Inferior parietal cortex (tissue), 1 donor: Measurements from ENCODE around the gene CNN3.

Experiments used
- DNase-seq: peaks from one replicate; pipeline ENCODE4 v3.0.0-alpha.2; 2016; ENCODE audit errors: extremely low spot score

The CNN3 gene

GRCh38 chr1:94922761-94923331 is 4.1 kb downstream of the CNN3 start:
- DNase-seq: no peak

DNA sequence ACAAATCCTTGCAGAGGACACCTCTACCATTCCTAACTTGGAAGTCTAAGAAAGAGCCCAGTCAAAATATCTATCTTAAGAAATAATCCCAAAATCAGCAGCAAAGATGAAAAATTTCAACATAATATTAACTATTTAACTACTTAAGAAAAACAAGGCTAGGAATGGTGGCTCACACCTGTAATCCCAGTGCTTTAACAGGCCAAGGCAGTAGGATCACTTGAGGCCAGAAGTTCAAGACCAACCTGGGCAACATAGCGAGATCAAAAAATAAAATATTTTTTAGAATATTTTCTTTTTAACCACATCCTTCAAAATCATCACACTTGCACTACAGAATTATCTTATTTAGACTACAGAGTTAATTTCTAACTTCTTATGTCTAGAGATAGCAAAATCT is 4.9 kb downstream of the CNN3 start:
- no peak for DNase-seq

DNA sequence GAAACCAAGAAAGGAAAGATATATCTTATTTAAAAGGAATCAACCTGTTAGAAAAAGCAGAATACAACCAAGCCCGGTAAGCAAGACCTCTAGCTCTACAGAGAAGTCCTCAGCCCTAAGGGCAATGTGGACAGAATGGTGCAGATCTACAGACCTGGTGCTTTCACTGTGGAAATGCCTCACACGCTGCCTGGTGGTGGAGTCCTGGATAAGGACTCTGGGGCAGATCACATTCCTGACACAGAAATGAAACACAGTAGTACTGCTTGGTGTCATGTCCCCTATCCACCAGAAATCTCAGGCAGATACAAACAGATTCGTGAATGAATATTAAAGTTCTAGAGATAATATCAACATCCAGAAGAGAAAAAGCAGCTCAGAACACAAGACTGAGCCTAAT is 6.8 kb downstream of the CNN3 start:
- no peak for DNase-seq

GRCh38 chr1:94919241-94920030 is 7.5 kb downstream of the CNN3 start:
- no peak for DNase-seq

- no peak for DNase-seq
Measured at GRCh38 chr1:94917251-94917650, 9.7 kb downstream of the CNN3 start.

GRCh38 chr1:94912263-94913184 is 14.4 kb downstream of the CNN3 start:
- no peak for DNase-seq

DNA sequence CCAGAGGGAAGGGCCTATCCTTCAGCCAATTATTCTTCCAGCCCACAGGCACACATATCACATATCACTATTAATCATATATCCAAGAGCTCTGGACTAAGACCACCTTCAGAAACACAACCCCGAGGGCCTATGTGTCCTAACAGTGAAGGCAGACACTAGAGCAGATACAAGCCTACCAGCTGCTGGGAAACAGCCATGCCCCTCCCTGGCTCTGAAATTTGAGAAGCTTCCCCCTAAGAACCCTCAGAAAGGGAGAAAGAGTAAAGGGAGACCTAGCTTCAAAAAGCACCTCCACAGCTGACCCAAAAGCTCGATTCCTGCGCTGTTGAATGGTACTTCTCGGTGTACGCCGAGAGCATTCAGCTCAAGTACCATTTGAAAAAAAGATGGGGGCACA is 17.4 kb downstream of the CNN3 start:
- no peak for DNase-seq

DNA sequence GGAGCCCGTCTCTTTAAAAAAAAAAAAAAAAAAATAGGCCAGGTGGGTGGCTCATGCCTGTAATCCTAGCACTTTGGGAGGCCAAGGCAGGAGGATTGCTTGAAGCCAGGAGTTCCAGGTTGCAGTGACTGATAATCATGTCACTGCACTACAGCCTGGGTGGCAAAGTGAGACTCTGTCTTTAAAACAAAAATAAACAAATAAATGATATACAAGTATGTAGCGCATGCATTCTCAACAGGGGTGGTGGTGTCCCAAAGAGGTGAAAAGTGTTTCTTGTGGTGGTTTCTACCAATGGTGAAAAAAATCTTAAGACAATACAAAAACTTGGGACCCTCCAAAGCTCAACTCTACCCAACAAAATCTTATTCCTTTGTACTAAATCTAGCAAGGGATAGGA is 17.9 kb downstream of the CNN3 start:
- DNase-seq: no peak

DNA sequence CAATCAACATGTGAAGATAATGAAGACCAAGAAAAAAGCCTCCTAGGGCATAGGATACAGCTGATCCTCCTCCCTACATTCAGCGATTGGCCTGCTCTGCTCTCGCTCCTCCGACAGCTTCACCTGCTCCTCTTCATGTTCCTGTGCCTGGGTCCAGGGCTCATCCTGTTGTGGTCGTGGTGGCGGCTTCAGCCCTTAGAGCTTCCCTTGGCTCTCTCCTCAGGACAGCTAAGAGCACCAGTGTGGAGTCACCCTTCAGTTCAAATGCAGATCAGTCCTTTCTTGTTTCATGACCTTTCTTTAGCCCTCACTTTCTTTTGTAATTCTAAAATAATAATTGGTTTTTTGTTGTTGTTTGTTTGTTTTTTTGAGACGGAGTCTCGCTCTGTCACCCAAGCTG is 18.7 kb downstream of the CNN3 start:
- no peak for DNase-seq

GRCh38 chr1:94907136-94907535 is 19.8 kb downstream of the CNN3 start:
- no peak for DNase-seq

DNA sequence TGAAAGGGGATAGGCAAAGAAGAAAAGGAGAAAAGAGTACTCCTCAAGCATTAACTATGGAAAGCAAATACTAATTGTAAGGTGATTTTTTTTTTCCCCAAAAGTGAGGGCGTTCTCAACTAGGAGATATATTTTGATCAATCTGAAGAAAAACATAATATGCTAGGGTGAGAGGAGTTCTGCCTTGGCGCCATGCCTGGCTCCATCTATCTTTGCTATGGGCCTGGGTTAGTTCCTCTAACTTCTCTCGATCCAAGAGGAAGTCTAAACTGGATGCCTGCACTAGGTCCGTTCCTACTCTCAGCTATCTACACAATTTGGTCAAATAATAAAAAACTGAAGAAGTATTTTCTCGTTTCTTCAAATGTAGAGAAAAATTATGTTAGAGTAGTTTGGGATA is 20.5 kb downstream of the CNN3 start:
- DNase-seq: no peak

GRCh38 chr1:94905207-94905606 is 21.7 kb downstream of the CNN3 start:
- DNase-seq: no peak

DNA sequence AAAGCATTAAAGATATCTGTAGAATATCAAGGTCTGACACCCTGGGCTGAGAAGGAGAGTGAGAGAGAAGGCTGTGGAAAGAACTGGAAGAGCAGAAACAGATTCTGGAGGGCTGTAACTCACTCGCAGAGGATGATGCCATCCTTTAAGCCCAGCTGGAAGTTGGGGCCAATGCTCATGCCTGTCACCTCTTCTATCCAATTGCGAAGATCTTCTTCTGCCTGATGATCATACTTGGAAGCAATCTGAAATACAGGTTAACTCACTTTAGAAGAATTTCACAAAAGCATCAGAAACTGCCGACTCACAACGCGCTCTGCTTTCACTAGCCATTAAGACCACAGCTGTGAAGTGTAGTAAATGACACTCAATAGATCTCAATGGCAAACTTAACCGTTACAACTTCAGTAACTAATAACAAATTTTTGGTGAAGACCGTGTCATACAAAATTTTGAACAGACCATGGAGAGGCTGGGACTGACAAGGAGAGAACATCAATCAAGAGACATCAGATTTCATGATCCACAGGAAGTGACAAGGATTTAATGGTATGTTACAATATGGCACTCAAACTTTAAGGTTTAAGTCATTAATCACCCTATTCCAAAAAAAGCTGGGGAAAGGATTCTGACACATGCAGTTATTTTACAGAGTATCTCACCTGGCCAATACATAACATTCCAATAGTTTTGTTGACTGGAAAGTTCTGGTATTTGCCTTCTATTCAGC is 23.5 kb downstream of the CNN3 start:
- no peak for DNase-seq

DNA sequence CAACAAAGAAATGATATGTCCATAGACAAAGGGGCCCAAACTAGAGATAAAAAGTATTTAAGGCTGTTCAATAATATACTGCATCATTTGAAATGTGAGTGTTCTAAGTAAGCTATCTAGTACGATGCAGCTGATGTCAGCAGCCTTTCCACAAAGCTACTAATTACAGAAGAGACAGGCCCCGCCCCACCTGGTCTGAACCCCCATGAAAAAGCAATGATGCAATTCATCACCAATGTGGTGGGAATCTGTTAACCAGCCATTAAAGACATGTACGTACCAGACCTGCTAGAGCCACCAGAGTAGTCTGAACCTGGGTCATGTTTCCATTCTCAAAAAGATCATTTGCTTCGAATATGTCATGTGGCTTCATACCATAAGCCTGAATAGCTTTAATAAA is 25.1 kb downstream of the CNN3 start:
- no peak for DNase-seq

- no peak for DNase-seq
Measured at GRCh38 chr1:94899756-94900155, 27.2 kb downstream of the CNN3 start.

DNA sequence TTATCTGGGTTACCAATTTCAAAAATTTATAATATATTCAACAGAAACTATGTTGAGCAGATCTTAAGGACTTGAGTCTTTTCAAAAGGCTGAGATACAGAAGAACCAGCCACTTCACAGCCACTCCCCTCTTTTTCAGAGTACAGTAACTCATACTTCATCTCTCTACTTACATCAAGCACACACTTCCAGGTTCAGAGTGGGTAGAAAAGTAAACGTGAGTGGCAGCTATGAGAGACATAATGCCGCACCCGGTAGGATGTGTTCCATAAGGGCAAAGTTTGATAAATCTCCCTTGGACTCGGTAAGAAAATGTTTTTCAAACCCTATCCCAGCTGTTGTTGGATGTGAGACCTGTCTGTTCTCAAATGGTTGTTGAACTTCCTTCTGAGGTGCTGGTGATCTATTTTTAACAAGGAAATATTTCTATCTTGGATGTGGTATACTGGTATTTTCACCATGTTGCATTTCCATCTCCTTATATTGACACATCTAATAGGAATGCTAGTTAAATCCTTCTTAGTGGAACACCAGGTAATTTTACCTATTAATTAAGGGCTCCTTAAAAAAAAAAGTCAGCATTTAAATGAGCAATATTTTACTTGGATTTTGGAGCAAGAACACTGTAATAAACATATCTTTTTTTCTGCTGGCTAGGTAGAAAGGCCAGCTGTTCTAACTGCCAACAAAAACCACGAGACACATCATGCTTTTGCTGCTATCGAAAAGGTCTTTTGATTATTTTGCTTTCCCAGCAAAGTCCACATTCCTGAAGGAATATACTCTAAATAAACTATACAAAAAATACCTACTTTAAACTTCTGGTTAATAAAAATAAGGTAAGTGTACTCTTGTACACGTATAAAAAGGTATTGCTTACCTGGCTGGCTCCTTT is 28.2 kb downstream of the CNN3 start:
- no peak for DNase-seq

- no peak for DNase-seq
Measured at GRCh38 chr1:94895518-94895917, 31.4 kb downstream of the CNN3 start.

GRCh38 chr1:94894630-94895029 is 32.3 kb downstream of the CNN3 start:
- no peak for DNase-seq

GRCh38 chr1:94892604-94893254 is 34.2 kb downstream of the CNN3 start:
- DNase-seq: no peak

- no peak for DNase-seq
Measured at GRCh38 chr1:94888201-94888600, 38.7 kb downstream of the CNN3 start.
